Neuronal stem cell (in vitro differentiated cells): ENCODE data around the gene KNL1.
"Not testable (repeated sequence)": the region's sequence is repeated elsewhere in the genome, so short reads cannot be mapped to it uniquely, and the experiment has no call there.

Experiments used
- DNase-seq: peaks from one replicate; pipeline ENCODE4 v3.0.0-alpha.2; 2013; ENCODE audit warnings: low spot score
- H2AFZ ChIP-seq: one replicate; pipeline ENCODE4 v1.6.1; 2013; ENCODE audit warnings: mild to moderate bottlenecking, low read length, inconsistent platforms
- H2AK5ac ChIP-seq: 2 replicates; pipeline ENCODE4 v1.6.1; 2013; ENCODE audit warnings: low read depth, mild to moderate bottlenecking, inconsistent platforms, low read length, moderate library complexity, mixed read lengths
- H2BK120ac ChIP-seq: 2 replicates; pipeline ENCODE4 v1.6.1; 2013; ENCODE audit warnings: low read depth, mild to moderate bottlenecking, inconsistent platforms, low read length, moderate library complexity, mixed read lengths
- H2BK12ac ChIP-seq: one replicate; pipeline ENCODE4 v1.6.1; 2013; ENCODE audit warnings: low read length, inconsistent platforms
- H2BK15ac ChIP-seq: 2 replicates; pipeline ENCODE4 v1.6.1; 2013; ENCODE audit warnings: mild to moderate bottlenecking, low read length, inconsistent platforms, mixed read lengths
- H2BK5ac ChIP-seq: one replicate; pipeline ENCODE4 v1.6.1; 2013; ENCODE audit warnings: inconsistent platforms, mild to moderate bottlenecking, low read length, moderate library complexity
- H3K14ac ChIP-seq: one replicate; pipeline ENCODE4 v1.6.1; 2013; ENCODE audit warnings: low read length, inconsistent platforms
- H3K18ac ChIP-seq: 2 replicates; pipeline ENCODE4 v1.6.1; 2013; ENCODE audit warnings: low read length, inconsistent platforms
- H3K23ac ChIP-seq: 2 replicates; pipeline ENCODE4 v1.6.1; 2013; ENCODE audit warnings: low read depth, mild to moderate bottlenecking, mixed read lengths, low read length, inconsistent platforms; ENCODE audit not compliant: poor library complexity
- H3K27ac ChIP-seq: replicated peaks from 3 replicates; pipeline ENCODE4 v1.5.1; 2013; ENCODE audit warnings: low read length, inconsistent platforms
- H3K27me3 ChIP-seq, 3 experiments: 2 replicates each; pipeline ENCODE4 v1.6.1; 2013; ENCODE audit warnings: low read length in 3 of 3, mild to moderate bottlenecking in 2 of 3, inconsistent platforms in 1 of 3, low read depth in 1 of 3, mixed read lengths in 1 of 3, moderate library complexity in 1 of 3; ENCODE audit not compliant: control insufficient read depth in 3 of 3, insufficient read depth in 3 of 3
- H3K36me3 ChIP-seq, 2 donors: replicated peaks in 1 of 2; 2 replicates each; pipeline ENCODE4 v1.6.1; 2013; ENCODE audit warnings: low read length in 2 of 2; ENCODE audit not compliant: control insufficient read depth in 2 of 2, insufficient read depth in 2 of 2
- H3K4ac ChIP-seq: 2 replicates; pipeline ENCODE4 v1.6.1; 2013; ENCODE audit warnings: inconsistent platforms, mild to moderate bottlenecking, low read length, moderate library complexity
- H3K4me1 ChIP-seq, 2 donors: 1 replicate in 1 of 2; 2 replicates in 1 of 2; pipeline ENCODE4 v1.6.1; 2013; ENCODE audit warnings: low read length in 2 of 2, low read depth in 1 of 2; ENCODE audit not compliant: control insufficient read depth in 2 of 2, insufficient read depth in 1 of 2
- H3K4me2 ChIP-seq: one replicate; pipeline ENCODE4 v1.6.1; 2013; ENCODE audit warnings: mild to moderate bottlenecking, low read length, inconsistent platforms; ENCODE audit not compliant: insufficient read depth, poor library complexity, severe bottlenecking
- H3K4me3 ChIP-seq, 2 donors: 2 replicates each; pipeline ENCODE4 v1.5.1; 2013; ENCODE audit warnings: low read length in 2 of 2, mild to moderate bottlenecking in 2 of 2, inconsistent platforms in 1 of 2, moderate library complexity in 1 of 2
- H3K79me1 ChIP-seq: one replicate; pipeline ENCODE4 v1.6.1; 2013; ENCODE audit warnings: low read depth, mild to moderate bottlenecking, inconsistent platforms, low read length, moderate library complexity
- H3K9ac ChIP-seq: one replicate; pipeline ENCODE4 v1.6.1; 2013; ENCODE audit warnings: mild to moderate bottlenecking, low read depth, low read length, inconsistent platforms; ENCODE audit not compliant: poor library complexity
- H3K9me3 ChIP-seq, 2 donors: replicated peaks in 1 of 2; 2 replicates each; pipeline versions ENCODE3 to v1.6.1; 2013; ENCODE audit warnings: low read length in 2 of 2, mild to moderate bottlenecking in 2 of 2, inconsistent platforms in 1 of 2, low read depth in 1 of 2, mixed read lengths in 1 of 2, moderate library complexity in 1 of 2; ENCODE audit not compliant: control insufficient read depth in 2 of 2, insufficient read depth in 1 of 2
- H4K8ac ChIP-seq: one replicate; pipeline ENCODE4 v1.6.1; 2013; ENCODE audit warnings: low read depth, mild to moderate bottlenecking, inconsistent platforms, low read length, moderate library complexity
- H4K91ac ChIP-seq: one replicate; pipeline ENCODE4 v1.6.1; 2013; ENCODE audit warnings: low read length, low read depth, mild to moderate bottlenecking, inconsistent platforms; ENCODE audit not compliant: poor library complexity
- WGBS, 2 donors: extraction: QIAGEN DNeasy Blood & Tissue Kit; methylation state at CpG; one replicate each; pipeline ENCODE4 v1.1.7; 2013; ENCODE audit warnings: missing lambda C conversion rate in 2 of 2, mixed read lengths in 1 of 2; ENCODE audit not compliant: insufficient read length in 2 of 2, insufficient replicate concordance in 1 of 2; ENCODE audit errors: extremely low coverage in 2 of 2; 5-methylcytosine and 5-hydroxymethylcytosine counted together

KNL1 gene

GRCh38 chr15:40567111-40567510, 26.9 kb upstream of the KNL1 start:
- DNase-seq, result no peak
- WGBS, 2 donors, result no CpG with 5 or more reads among the region's 7 CpGs

GRCh38 chr15:40569129-40569953, 24.7 kb upstream of the KNL1 start, which contains the start of gene RPUSD2:
RPUSD2 (plus strand) TSS chr15:40569299; CDS start chr15:40569338, 39 bp downstream.
- Histone ChIP-seq H4K8ac (peak within 1 kb of the TSS; percentile 48), H3K9ac (peak within 1 kb of the TSS; percentile 90), H2AK5ac (peak within 1 kb of the TSS; percentile 49), H3K79me1 (peaks cover 7% of the 10 kb centered on the region), H3K14ac (no peak within 1 kb of the TSS), H2BK15ac (no peak within 1 kb of the TSS), H3K4me1 (peaks cover 4 to 10% of the 10 kb centered on the region in 2 donors), H2BK5ac (peak within 1 kb of the TSS; percentile 40), H2AFZ (peak within 1 kb of the TSS; percentile 92), H3K27ac (no peak within 1 kb of the TSS), H3K4me2 (peak within 1 kb of the TSS; percentile 76), H3K4ac (no peak within 1 kb of the TSS), H3K23ac (peak within 1 kb of the TSS; percentile 92), H3K27me3 (peaks cover 0 to 2% (median 0%) of the 10 kb centered on the region in 3 experiments), H3K4me3 (peak within 1 kb of the TSS; percentile 84 to 92), H2BK12ac (no peak within 1 kb of the TSS), H4K91ac (no peak within 1 kb of the TSS), H3K36me3 (peaks cover 17 to 28% of the 10 kb centered on the region in 2 donors), H3K18ac (peak within 1 kb of the TSS; percentile 89), H2BK120ac (no peak within 1 kb of the TSS), H3K9me3 (no peaks in the 10 kb centered on the region)
- DNase-seq, result peak; percentile 90
- no CpG with 5 or more reads among the region's 62 CpGs for WGBS, 2 donors

More at GRCh38 chr15:40567111-40567510, 26.9 kb upstream of the KNL1 start:
- no peak overlapping the region for H3K4me3 ChIP-seq
- no peak overlapping the region for H4K91ac ChIP-seq
- H3K36me3 ChIP-seq, result peaks cover 8 to 13% of the 10 kb centered on the region in 2 donors
- H3K9me3 ChIP-seq, result no peaks in the 10 kb centered on the region
- peaks cover 7% of the 10 kb centered on the region for H3K79me1 ChIP-seq
- H3K18ac ChIP-seq, result no peak overlapping the region
- H3K14ac ChIP-seq, result no peak overlapping the region
- no peak overlapping the region for H4K8ac ChIP-seq
- peaks cover 4 to 12% of the 10 kb centered on the region in 2 donors for H3K4me1 ChIP-seq
- H2BK120ac ChIP-seq, result no peak overlapping the region
- no peak overlapping the region for H2AK5ac ChIP-seq
- H3K27ac ChIP-seq, result no peak overlapping the region
- H3K9ac ChIP-seq, result peak overlapping the region; percentile 46
- no peak overlapping the region for H3K23ac ChIP-seq
- H2BK12ac ChIP-seq, result no peak overlapping the region
- H2AFZ ChIP-seq, result peak overlapping the region; percentile 75
- H2BK5ac ChIP-seq, result no peak overlapping the region
- H3K4ac ChIP-seq, result no peak overlapping the region
- H3K27me3 ChIP-seq, result no peaks in the 10 kb centered on the region
- H3K4me2 ChIP-seq, result no peak overlapping the region
- no peak overlapping the region for H2BK15ac ChIP-seq

GRCh38 chr15:40575113-40575512, 18.9 kb upstream of the KNL1 start:
- Histone ChIP-seq H2BK12ac (no peak overlapping the region), H3K36me3 (peaks cover 17 to 41% of the 10 kb centered on the region in 2 donors), H3K23ac (no peak overlapping the region), H3K9me3 (no peaks in the 10 kb centered on the region), H3K9ac (no peak overlapping the region), H2AK5ac (no peak overlapping the region), H2AFZ (no peak overlapping the region), H4K8ac (no peak overlapping the region), H3K79me1 (peaks cover 2% of the 10 kb centered on the region), H3K27ac (no peak overlapping the region), H3K27me3 (peaks cover 0 to 2% (median 0%) of the 10 kb centered on the region in 3 experiments), H3K18ac (no peak overlapping the region), H3K4me1 (peaks cover 2 to 5% of the 10 kb centered on the region in 2 donors), H2BK15ac (no peak overlapping the region), H3K4me3 (no peak overlapping the region), H2BK120ac (no peak overlapping the region), H2BK5ac (no peak overlapping the region), H4K91ac (no peak overlapping the region), H3K4me2 (no peak overlapping the region), H3K4ac (no peak overlapping the region), H3K14ac (no peak overlapping the region)
- DNase-seq, result no peak

GRCh38 chr15:40576914-40577313, 17.1 kb upstream of the KNL1 start:
- not testable (repeated sequence) for H3K79me1 ChIP-seq, H3K23ac ChIP-seq, H2BK5ac ChIP-seq, H4K91ac ChIP-seq, H3K27ac ChIP-seq, H3K4me2 ChIP-seq, DNase-seq, H3K27me3 ChIP-seq, H3K9ac ChIP-seq, H4K8ac ChIP-seq, H3K14ac ChIP-seq, H3K4me1 ChIP-seq, H2BK12ac ChIP-seq, H2AK5ac ChIP-seq, H3K4ac ChIP-seq, H3K9me3 ChIP-seq, H3K18ac ChIP-seq, H2AFZ ChIP-seq, H2BK15ac ChIP-seq, H3K4me3 ChIP-seq, H2BK120ac ChIP-seq
- peaks cover 10 to 33% of the 10 kb centered on the region in 2 donors for H3K36me3 ChIP-seq
- WGBS, 2 donors, result no CpG with 5 or more reads among the region's 5 CpGs
